ENCODE measurements around the gene YTHDF2. TPM values are rescaled to one million over a fixed set of nuclear protein-coding genes. Genes with fewer than 3 reads are reported as not detected.
"Not testable (repeated sequence)": the region's sequence is repeated elsewhere in the genome, so short reads cannot be mapped to it uniquely, and the experiment has no call there.

YTHDF2 gene
- total RNA-seq, 2 donors from 2014 or later, result 20.2 to 28.7 TPM

- ATAC-seq, result no peak
- intact Hi-C loops (cut with DNase I), result no loop called here
- Histone ChIP-seq H3K4me3 (no peak overlapping the region), H3K36me3 (replicated peaks in 1 of 2; ENCODE audit: insufficient read depth in 1 of 2, low read depth in 2 of 2) (peaks cover 2 to 3% of the 10 kb centered on the region in 2 donors), H3K4me1 (peaks cover 39% of the 10 kb centered on the region), H3K27ac (no peak overlapping the region), H3K27me3 (no peaks in the 10 kb centered on the region), H3K9me3 (no peaks in the 10 kb centered on the region)
- 70 to 73% methylated on average over 4 of the region's 4 CpGs for WGBS, 2 donors
- DNase-seq, result no peak
- TF ChIP-seq CTCF (IDR thresholded peaks at IDR 0.05) (no peak), POLR2A (IDR thresholded peaks at IDR 0.05) (no peak)
Measured at GRCh38 chr1:28758420-28758819, 21.7 kb downstream of the YTHDF2 start.

GRCh38 chr1:28759257-28759656 is 22.5 kb downstream of the YTHDF2 start:
- Histone ChIP-seq H3K27me3 (no peaks in the 10 kb centered on the region), H3K9me3 (no peaks in the 10 kb centered on the region), H3K27ac (no peak overlapping the region), H3K4me1 (peaks cover 31% of the 10 kb centered on the region), H3K36me3 (replicated peaks in 1 of 2; ENCODE audit: insufficient read depth in 1 of 2, low read depth in 2 of 2) (peaks cover 2 to 3% of the 10 kb centered on the region in 2 donors), H3K4me3 (no peak overlapping the region)
- TF ChIP-seq POLR2A (IDR thresholded peaks at IDR 0.05) (no peak), CTCF (IDR thresholded peaks at IDR 0.05) (no peak)
- intact Hi-C loops (cut with DNase I), result no loop called here
- no peak for DNase-seq
- WGBS, 2 donors, result 92 to 96% methylated on average over 3 of the region's 3 CpGs
- ATAC-seq, result no peak

- H3K9me3 ChIP-seq, result no peaks in the 10 kb centered on the region
- TF ChIP-seq POLR2A (IDR thresholded peaks at IDR 0.05), result no peak
- TF ChIP-seq CTCF (IDR thresholded peaks at IDR 0.05), result no peak
- WGBS, 2 donors, result 89 to 100% methylated on average over 5 of the region's 5 CpGs
- no peak overlapping the region for H3K4me3 ChIP-seq
- H3K4me1 ChIP-seq, result peaks cover 20% of the 10 kb centered on the region
- no peak for ATAC-seq
- peaks cover 2 to 3% of the 10 kb centered on the region in 2 donors for H3K36me3 ChIP-seq (replicated peaks in 1 of 2; ENCODE audit: insufficient read depth in 1 of 2, low read depth in 2 of 2)
- DNase-seq, result no peak
- no peaks in the 10 kb centered on the region for H3K27me3 ChIP-seq
- no peak overlapping the region for H3K27ac ChIP-seq
- intact Hi-C loops (cut with DNase I), result no loop called here
Measured at GRCh38 chr1:28761189-28761588, 24.4 kb downstream of the YTHDF2 start.

- H3K4me1 ChIP-seq, result peaks cover 20% of the 10 kb centered on the region
- no peak for TF ChIP-seq POLR2A (IDR thresholded peaks at IDR 0.05)
- no peak for TF ChIP-seq CTCF (IDR thresholded peaks at IDR 0.05)
- no peaks in the 10 kb centered on the region for H3K9me3 ChIP-seq
- no peak overlapping the region for H3K4me3 ChIP-seq
- no peaks in the 10 kb centered on the region for H3K36me3 ChIP-seq (replicated peaks in 1 of 2; ENCODE audit: insufficient read depth in 1 of 2, low read depth in 2 of 2)
- no peaks in the 10 kb centered on the region for H3K27me3 ChIP-seq
- H3K27ac ChIP-seq, result no peak overlapping the region
- intact Hi-C loops (cut with DNase I), result no loop called here
- 77 to 86% methylated on average over 2 of the region's 2 CpGs for WGBS, 2 donors
- ATAC-seq (no peak), DNase-seq (no peak)
Measured at GRCh38 chr1:28766532-28767183, 29.9 kb downstream of the YTHDF2 start.

GRCh38 chr1:28770601-28771165 is 33.9 kb downstream of the YTHDF2 start:
- WGBS, 2 donors, result 93 to 98% methylated on average over 3 of the region's 3 CpGs
- H3K36me3 ChIP-seq (replicated peaks in 1 of 2; ENCODE audit: insufficient read depth in 1 of 2, low read depth in 2 of 2), result no peaks in the 10 kb centered on the region
- intact Hi-C loops (cut with DNase I), result no loop called here

GRCh38 chr1:28771921-28772320 is 35.2 kb downstream of the YTHDF2 start:
- H3K27ac ChIP-seq; H3K9me3 ChIP-seq; DNase-seq; intact Hi-C loops (cut with DNase I); H3K4me3 ChIP-seq; ATAC-seq; H3K27me3 ChIP-seq; H3K36me3 ChIP-seq (replicated peaks in 1 of 2; ENCODE audit: insufficient read depth in 1 of 2, low read depth in 2 of 2): not testable (repeated sequence)
- peaks cover 20% of the 10 kb centered on the region for H3K4me1 ChIP-seq
- 93 to 95% methylated on average over 10 of the region's 10 CpGs for WGBS, 2 donors

More at GRCh38 chr1:28770601-28771165, 33.9 kb downstream of the YTHDF2 start:
- DNase-seq (no peak), ATAC-seq (no peak)
- H3K27me3 ChIP-seq, result no peaks in the 10 kb centered on the region
- peaks cover 21% of the 10 kb centered on the region for H3K4me1 ChIP-seq
- TF ChIP-seq CTCF (IDR thresholded peaks at IDR 0.05) (no peak), POLR2A (IDR thresholded peaks at IDR 0.05) (no peak)
- no peak overlapping the region for H3K27ac ChIP-seq
- no peak overlapping the region for H3K4me3 ChIP-seq
- H3K9me3 ChIP-seq, result no peaks in the 10 kb centered on the region
